ENCODE data around the gene MCOLN2. TPM values are rescaled to one million over a fixed set of nuclear protein-coding genes. Genes with fewer than 3 reads are reported as not detected.

Gene MCOLN2
- total and polyA plus RNA-seq, 2 of the 8 experiments (the other 6 are each of a cell fraction or from before 2014, with no cell fraction given) = 1.7 to 6.1 TPM

GRCh38 chr1:84963021-84963420 is 33.9 kb downstream of the MCOLN2 start (continued):
- TF ChIP-seq RBBP5 (IDR thresholded peaks at IDR 0.05; ENCODE audit: borderline replicate concordance, low read depth, low read length) (no peak), MAFK (IDR thresholded peaks at IDR 0.05; ENCODE audit: low read depth, low read length) (no peak)

Data from H1 (cell line).